ENCODE data around the gene STIMATE. TPM values are rescaled to one million over a fixed set of nuclear protein-coding genes. Genes with fewer than 3 reads are reported as not detected.

Gene STIMATE
- total RNA-seq, 1 experiment from 2014 or later: 13.5 TPM

GRCh38 chr3:52845157-52845556 is 52.2 kb downstream of the STIMATE start:
- no peaks in the 10 kb centered on the region for H3K27me3 ChIP-seq (replicated peaks; ENCODE audit: control insufficient read depth, insufficient read depth, low read length)
- peak in 1 of 2 experiments; percentile 22 for DNase-seq
- no peak overlapping the region for H3K27ac Mint-ChIP-seq (ENCODE audit: unreplicated experiment)
- ChIA-PET CTCF (interaction anchor here (0.6 to 1.3 kb wide), 2 partner anchors 66 to 258 kb away, joined by 3 to 4 read pairs; no protein-coding TSS in a partner anchor), POLR2A (no interaction called here)
- H3K36me3 ChIP-seq (ENCODE audit: control insufficient read depth, insufficient read depth, low read length): peaks cover 2% of the 10 kb centered on the region; the same call in 1 of the 2 replicates
- H3K9me3 ChIP-seq: no peaks in the 10 kb centered on the region
- no TSS peak for BruUV-seq (replicated peaks)
- no peak overlapping the region for H3K4me3 Mint-ChIP-seq (ENCODE audit: unreplicated experiment)
- no peak overlapping the region for H3K4me3 ChIP-seq (ENCODE audit: low read depth, low read length)
- no peaks in the 10 kb centered on the region for H3K9me3 Mint-ChIP-seq (ENCODE audit: unreplicated experiment)
- H3K4me1 ChIP-seq: no peaks in the 10 kb centered on the region
- no peaks in the 10 kb centered on the region for H3K4me1 Mint-ChIP-seq (ENCODE audit: low read depth, unreplicated experiment)
- TF ChIP-seq, protein P1, sequence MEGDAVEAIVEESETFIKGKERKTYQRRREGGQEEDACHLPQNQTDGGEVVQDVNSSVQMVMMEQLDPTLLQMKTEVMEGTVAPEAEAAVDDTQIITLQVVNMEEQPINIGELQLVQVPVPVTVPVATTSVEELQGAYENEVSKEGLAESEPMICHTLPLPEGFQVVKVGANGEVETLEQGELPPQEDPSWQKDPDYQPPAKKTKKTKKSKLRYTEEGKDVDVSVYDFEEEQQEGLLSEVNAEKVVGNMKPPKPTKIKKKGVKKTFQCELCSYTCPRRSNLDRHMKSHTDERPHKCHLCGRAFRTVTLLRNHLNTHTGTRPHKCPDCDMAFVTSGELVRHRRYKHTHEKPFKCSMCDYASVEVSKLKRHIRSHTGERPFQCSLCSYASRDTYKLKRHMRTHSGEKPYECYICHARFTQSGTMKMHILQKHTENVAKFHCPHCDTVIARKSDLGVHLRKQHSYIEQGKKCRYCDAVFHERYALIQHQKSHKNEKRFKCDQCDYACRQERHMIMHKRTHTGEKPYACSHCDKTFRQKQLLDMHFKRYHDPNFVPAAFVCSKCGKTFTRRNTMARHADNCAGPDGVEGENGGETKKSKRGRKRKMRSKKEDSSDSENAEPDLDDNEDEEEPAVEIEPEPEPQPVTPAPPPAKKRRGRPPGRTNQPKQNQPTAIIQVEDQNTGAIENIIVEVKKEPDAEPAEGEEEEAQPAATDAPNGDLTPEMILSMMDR (IDR thresholded peaks at IDR 0.05; ENCODE audit: insufficient read depth in 1 of 2, low read depth in 1 of 2, low read length in 1 of 2, severe bottlenecking in 1 of 2, unreplicated experiment in 1 of 2): no peak
- H3K36me3 Mint-ChIP-seq (ENCODE audit: insufficient read depth, unreplicated experiment): peaks cover 5% of the 10 kb centered on the region
- intact Hi-C loops (cut with micrococcal nuclease; ENCODE audit: unreplicated experiment): no loop called here
- no peaks in the 10 kb centered on the region for H3K27me3 Mint-ChIP-seq (ENCODE audit: insufficient read depth, unreplicated experiment)

- Histone ChIP-seq H3K36me3 (ENCODE audit: control insufficient read depth, insufficient read depth, low read length) (no peaks in the 10 kb centered on the region), H3K27me3 (replicated peaks; ENCODE audit: control insufficient read depth, insufficient read depth, low read length) (no peaks in the 10 kb centered on the region), H3K4me1 (no peaks in the 10 kb centered on the region), H3K4me3 (ENCODE audit: low read depth, low read length) (no peak overlapping the region), H3K9me3 (no peaks in the 10 kb centered on the region)
- no peaks in the 10 kb centered on the region for H3K9me3 Mint-ChIP-seq (ENCODE audit: unreplicated experiment)
- H3K36me3 Mint-ChIP-seq (ENCODE audit: insufficient read depth, unreplicated experiment): peaks cover 5% of the 10 kb centered on the region
- TF ChIP-seq, protein P1 (IDR thresholded peaks at IDR 0.05; ENCODE audit: insufficient read depth in 1 of 2, low read depth in 1 of 2, low read length in 1 of 2, severe bottlenecking in 1 of 2, unreplicated experiment in 1 of 2): no peak
- intact Hi-C loops (cut with micrococcal nuclease; ENCODE audit: unreplicated experiment): no loop called here
- H3K27ac Mint-ChIP-seq (ENCODE audit: unreplicated experiment): no peak overlapping the region
- POLR2A ChIA-PET: no interaction called here
- no peak for DNase-seq
- H3K4me1 Mint-ChIP-seq (ENCODE audit: low read depth, unreplicated experiment): no peaks in the 10 kb centered on the region
- H3K4me3 Mint-ChIP-seq (ENCODE audit: unreplicated experiment): no peak overlapping the region
- H3K27me3 Mint-ChIP-seq (ENCODE audit: insufficient read depth, unreplicated experiment): no peaks in the 10 kb centered on the region
- no TSS peak for BruUV-seq (replicated peaks)
- CTCF ChIA-PET: no interaction called here
These were observed 52.9 kb downstream of the STIMATE start for GRCh38 chr3:52844290-52844975.

DNA sequence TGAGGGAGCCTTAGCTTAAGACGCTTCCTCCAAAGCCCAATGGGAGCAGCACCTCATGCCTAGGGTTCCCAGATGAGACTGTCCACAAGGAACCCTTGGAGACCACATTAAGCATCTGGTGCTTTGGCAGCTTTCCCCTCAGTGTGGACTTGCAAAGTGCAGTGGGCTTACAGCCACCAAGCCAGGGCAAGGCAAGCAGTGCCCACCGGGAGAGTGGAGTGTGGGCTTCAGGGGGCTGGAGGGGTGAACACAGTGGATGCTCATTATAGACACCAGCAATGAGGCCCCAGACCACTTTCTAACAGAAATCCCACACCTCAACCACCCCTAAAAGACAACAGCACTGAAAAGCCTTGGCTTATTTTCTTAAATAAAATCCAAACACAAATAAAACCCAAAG is 53.5 kb downstream of the STIMATE start:
- Histone ChIP-seq H3K4me3 (ENCODE audit: low read depth, low read length) (no peak overlapping the region), H3K27me3 (replicated peaks; ENCODE audit: control insufficient read depth, insufficient read depth, low read length) (no peaks in the 10 kb centered on the region), H3K9me3 (no peaks in the 10 kb centered on the region), H3K4me1 (no peaks in the 10 kb centered on the region), H3K36me3 (ENCODE audit: control insufficient read depth, insufficient read depth, low read length) (no peaks in the 10 kb centered on the region)
- no peaks in the 10 kb centered on the region for H3K27me3 Mint-ChIP-seq (ENCODE audit: insufficient read depth, unreplicated experiment)
- no TSS peak for BruUV-seq (replicated peaks)
- DNase-seq: no peak
- intact Hi-C loops (cut with micrococcal nuclease; ENCODE audit: unreplicated experiment): no loop called here
- H3K4me3 Mint-ChIP-seq (ENCODE audit: unreplicated experiment): no peak overlapping the region
- TF ChIP-seq, protein P1 (IDR thresholded peaks at IDR 0.05; ENCODE audit: insufficient read depth in 1 of 2, low read depth in 1 of 2, low read length in 1 of 2, severe bottlenecking in 1 of 2, unreplicated experiment in 1 of 2): no peak
- peaks cover 5% of the 10 kb centered on the region for H3K36me3 Mint-ChIP-seq (ENCODE audit: insufficient read depth, unreplicated experiment)
- ChIA-PET CTCF (no interaction called here), POLR2A (no interaction called here)
- H3K27ac Mint-ChIP-seq (ENCODE audit: unreplicated experiment): no peak overlapping the region
- H3K9me3 Mint-ChIP-seq (ENCODE audit: unreplicated experiment): no peaks in the 10 kb centered on the region
- no peaks in the 10 kb centered on the region for H3K4me1 Mint-ChIP-seq (ENCODE audit: low read depth, unreplicated experiment)
